Fibroblast of mammary gland (primary cell): Measurements from ENCODE around the gene GMCL1.

Source experiments
- DNase-seq: peaks from one replicate; pipeline ENCODE4 v3.0.0-alpha.2; 2010; ENCODE audit warnings: low read depth
- H3K4me3 ChIP-seq: 2 replicates; pipeline ENCODE4 v1.5.1; 2011; ENCODE audit warnings: low read depth, mild to moderate bottlenecking, low read length, moderate library complexity; ENCODE audit not compliant: control insufficient read depth
- CTCF ChIP-seq: conservative IDR thresholded peaks from 2 replicates; pipeline ENCODE4 v1.5.1; 2011; ENCODE audit warnings: low read depth, low read length, inconsistent platforms; ENCODE audit not compliant: control insufficient read depth, insufficient read depth

GMCL1 gene

GRCh38 chr2:69923116-69923515 is 93.7 kb downstream of the GMCL1 start:
- DNase-seq, result no peak
- TF ChIP-seq CTCF, result no peak
- H3K4me3 ChIP-seq, result no peak overlapping the region

- H3K4me3 ChIP-seq, result no peak overlapping the region
- no peak for TF ChIP-seq CTCF
- peak; percentile 59 for DNase-seq
These were observed 97.5 kb downstream of the GMCL1 start for GRCh38 chr2:69926849-69927515.
